HepG2 (cell line): ENCODE measurements around the gene IQGAP2. TPM values are rescaled to one million over a fixed set of nuclear protein-coding genes. Genes with fewer than 3 reads are reported as not detected.

Source experiments
- ATAC-seq: fragments of 200-7000 bp; cut with Tn5 transposase; 3 replicates; pipeline ENCODE4 v1.9.1; 2020; ENCODE audit warnings: mild to moderate bottlenecking, moderate library complexity
- BruUV-seq: library from RNA; stranded (reverse); fragments of 400-500 nt; replicated peaks from 2 replicates; lab custom pipeline; 2021; lab: Mats Ljungman, UMichigan
- CTCF ChIA-PET: fragments of 300-600 bp; formaldehyde crosslinking; extraction: SDS; loops from one replicate; lab custom pipeline; 2021; ENCODE audit warnings: low total read pairs, inconsistent platforms, low intra/inter-chr PET ratio; lab: Yijun Ruan, JAX
- POLR2A ChIA-PET: fragments of 350-600 bp; sonication (Branson Sonifier 250); formaldehyde crosslinking; loops from one replicate; lab custom pipeline; 2020; ENCODE audit warnings: antibody characterized with exemption, inconsistent platforms; lab: Yijun Ruan, JAX
- DNase-seq: peaks from one replicate; pipeline ENCODE4 v3.0.0-alpha.2; 2015; ENCODE audit warnings: low spot score
- FAIRE-seq: peaks from 3 replicates; lab custom pipeline; 2011; peaks lifted over from hg19 to GRCh38; lab: Jason Lieb, UNC
- H2AFZ ChIP-seq: one replicate; pipeline ENCODE4 v1.6.1; 2011; ENCODE audit warnings: low read length, inconsistent platforms
- H3K27ac ChIP-seq: fragments of 300-600 bp; 3 replicates; pipeline ENCODE4 v1.8.0; 2011; ENCODE audit warnings: mixed run types, mild to moderate bottlenecking, mixed read lengths, low read length, inconsistent platforms; ENCODE audit not compliant: insufficient read depth; ENCODE audit errors: extremely low read length
- H3K27me3 ChIP-seq, 2 experiments: fragments of 200-600 bp in 1 of 2; 2 replicates in 1 of 2; 3 replicates in 1 of 2; pipeline versions ENCODE4 v1.6.0 to v1.8.0; 2011; ENCODE audit warnings: low read length in 2 of 2, mild to moderate bottlenecking in 2 of 2, moderate library complexity in 2 of 2, inconsistent platforms in 1 of 2; ENCODE audit not compliant: insufficient read depth in 2 of 2, control insufficient read depth in 1 of 2
- H3K36me3 ChIP-seq, 2 experiments: fragments of 200-600 bp in 1 of 2; replicated peaks in 1 of 2; 2 replicates in 1 of 2; 3 replicates in 1 of 2; pipeline versions ENCODE4 v1.5.1 to v1.8.0; 2011; ENCODE audit warnings: low read length in 2 of 2, inconsistent platforms in 1 of 2; ENCODE audit not compliant: insufficient read depth in 2 of 2, control insufficient read depth in 1 of 2
- H3K4me1 ChIP-seq: 2 replicates; pipeline ENCODE4 v1.5.1; 2012; ENCODE audit warnings: low read length, inconsistent platforms; ENCODE audit not compliant: insufficient read depth
- H3K4me2 ChIP-seq: 2 replicates; pipeline ENCODE4 v1.6.0; 2011; ENCODE audit warnings: low read depth, low read length, inconsistent platforms
- H3K4me3 ChIP-seq, 3 experiments: fragments of 200-600 bp in 1 of 3; sonication (generic), shearing (Covaris generic) in 1 of 3; replicated peaks in 1 of 3; 2 replicates each; pipeline ENCODE4 v1.5.1; 2011 to 2016; ENCODE audit warnings: low read length in 3 of 3, inconsistent platforms in 2 of 3, low read depth in 2 of 3, mild to moderate bottlenecking in 2 of 3, control low read depth in 1 of 3, mixed read lengths in 1 of 3; ENCODE audit not compliant: insufficient read depth in 1 of 3
- H3K79me2 ChIP-seq: one replicate; pipeline ENCODE4 v1.6.1; 2011; ENCODE audit warnings: low read length, inconsistent platforms; ENCODE audit not compliant: insufficient read depth
- H3K9ac ChIP-seq: 2 replicates; pipeline ENCODE4 v1.6.0; 2011; ENCODE audit warnings: mild to moderate bottlenecking, low read depth, low read length, inconsistent platforms; ENCODE audit not compliant: insufficient read depth
- H3K9me3 ChIP-seq: 2 replicates; pipeline ENCODE4 v1.5.1; 2012; ENCODE audit warnings: mild to moderate bottlenecking, low read length
- H4K20me1 ChIP-seq: 2 replicates; pipeline ENCODE4 v1.6.0; 2011; ENCODE audit warnings: inconsistent platforms, mild to moderate bottlenecking, low read length, moderate library complexity; ENCODE audit not compliant: insufficient read depth
- GZF1 ChIP-seq: sonication (generic); formaldehyde crosslinking; IDR thresholded peaks from 2 replicates; pipeline ENCODE4 v1.5.1; 2020; ENCODE audit warnings: mild to moderate bottlenecking, missing genetic modification reagents
- PRDM15 ChIP-seq: sonication (generic); formaldehyde crosslinking; IDR thresholded peaks from 2 replicates; pipeline ENCODE4 v1.4.0; 2020; ENCODE audit warnings: missing genetic modification reagents
- SNAPC2 ChIP-seq: sonication (generic); formaldehyde crosslinking; IDR thresholded peaks from 2 replicates; pipeline ENCODE4 v1.8.1; 2022; ENCODE audit warnings: mild to moderate bottlenecking, missing genetic modification reagents
- ZNF740 ChIP-seq: sonication (generic); formaldehyde crosslinking; IDR thresholded peaks from 2 replicates; pipeline ENCODE4 v1.4.0; 2020; ENCODE audit warnings: missing genetic modification reagents
- ZNF781 ChIP-seq: sonication (generic); formaldehyde crosslinking; IDR thresholded peaks from 2 replicates; pipeline ENCODE4 v1.5.1; 2020; ENCODE audit warnings: borderline replicate concordance, mild to moderate bottlenecking, missing genetic modification reagents; ENCODE audit errors: not compliant biosample characterization
- WGBS: methylation state at CpG from one replicate; pipeline ENCODE4 v1.1.6; 2017; ENCODE audit warnings: low lambda C conversion rate; 5-methylcytosine and 5-hydroxymethylcytosine counted together
- in situ Hi-C: cut with HindIII; loops from 2 replicates; pipeline ENCODE4 v1.10.0; 2017; ENCODE audit warnings: low pct_unique_long_range_greater_than_20kb; ENCODE audit not compliant: extremely low pct_ligation_motif_present
- intact Hi-C: fragments of 100-400 bp; cut with micrococcal nuclease; formaldehyde crosslinking; loops from one replicate; pipeline ENCODE4 v1.10.0; 2022; ENCODE audit not compliant: unreplicated experiment
- polyA plus RNA-seq, 8 experiments: library from polyadenylated mRNA; depleted of rRNA in 3 of 8; stranded (reverse) in 7 of 8; unstranded in 1 of 8; fragments of >200 nt; fragmentation: Illumina TruSeq in 4 of 8; extraction: Trizol in 4 of 8; gene quantifications; 2 replicates each; pipeline versions ENCODE4 v1.2.1 to v1.2.3, GENCODE V29; 2011 to 2016; ENCODE audit warnings: low read depth in 4 of 8, missing spikeins in 1 of 8, mixed read lengths in 1 of 8; ENCODE audit not compliant: insufficient read depth in 1 of 8
- total RNA-seq, 5 experiments: library from RNA; depleted of rRNA; stranded (reverse); fragments of >200 nt; fragmentation: Illumina TruSeq; extraction: Trizol; gene quantifications; 2 replicates each; pipeline ENCODE4 v1.2.3, GENCODE V29; 2016; ENCODE audit warnings: low read depth in 1 of 5
- TF ChIP-seq, protein P1 (sequence below): sonication (generic); formaldehyde crosslinking; IDR thresholded peaks from 2 replicates; pipeline ENCODE4 v1.4.0; 2020; ENCODE audit warnings: missing genetic modification reagents
- TF ChIP-seq, protein P2 (sequence below): IDR thresholded peaks from 2 replicates; pipeline ENCODE4 v1.6.1; 2012; ENCODE audit warnings: low read depth, low read length, improper control_type of control experiment

Gene IQGAP2
- total and polyA plus RNA-seq, 2 of the 13 experiments (the other 11 are each of a cell fraction or from before 2014, with no cell fraction given) = 35.2 to 83.3 TPM

GRCh38 chr5:76675364-76675763, 272.3 kb downstream of the IQGAP2 start:
- ChIA-PET POLR2A (no interaction called here), CTCF (no interaction called here)
- no peaks in the 10 kb centered on the region for H4K20me1 ChIP-seq
- H3K4me3 ChIP-seq = no peak overlapping the region
- H3K9ac ChIP-seq = no peak overlapping the region
- WGBS = 100% methylated on average over 1 of the region's 1 CpG
- no peak overlapping the region for H2AFZ ChIP-seq
- no peak for FAIRE-seq
- H3K9me3 ChIP-seq = no peaks in the 10 kb centered on the region
- in situ Hi-C loops = no loop called here
- peaks cover 7 to 39% of the 10 kb centered on the region in 2 experiments for H3K36me3 ChIP-seq
- no peaks in the 10 kb centered on the region for H3K27me3 ChIP-seq
- H3K4me1 ChIP-seq = peaks cover 24% of the 10 kb centered on the region
- H3K4me2 ChIP-seq = no peak overlapping the region
- ATAC-seq = no peak
- intact Hi-C loops = no loop called here
- TF ChIP-seq, protein P1, sequence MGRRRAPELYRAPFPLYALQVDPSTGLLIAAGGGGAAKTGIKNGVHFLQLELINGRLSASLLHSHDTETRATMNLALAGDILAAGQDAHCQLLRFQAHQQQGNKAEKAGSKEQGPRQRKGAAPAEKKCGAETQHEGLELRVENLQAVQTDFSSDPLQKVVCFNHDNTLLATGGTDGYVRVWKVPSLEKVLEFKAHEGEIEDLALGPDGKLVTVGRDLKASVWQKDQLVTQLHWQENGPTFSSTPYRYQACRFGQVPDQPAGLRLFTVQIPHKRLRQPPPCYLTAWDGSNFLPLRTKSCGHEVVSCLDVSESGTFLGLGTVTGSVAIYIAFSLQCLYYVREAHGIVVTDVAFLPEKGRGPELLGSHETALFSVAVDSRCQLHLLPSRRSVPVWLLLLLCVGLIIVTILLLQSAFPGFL = no peak
- TF ChIP-seq GZF1 (CRISPR knock-in tag) = no peak
- TF ChIP-seq, protein P2, sequence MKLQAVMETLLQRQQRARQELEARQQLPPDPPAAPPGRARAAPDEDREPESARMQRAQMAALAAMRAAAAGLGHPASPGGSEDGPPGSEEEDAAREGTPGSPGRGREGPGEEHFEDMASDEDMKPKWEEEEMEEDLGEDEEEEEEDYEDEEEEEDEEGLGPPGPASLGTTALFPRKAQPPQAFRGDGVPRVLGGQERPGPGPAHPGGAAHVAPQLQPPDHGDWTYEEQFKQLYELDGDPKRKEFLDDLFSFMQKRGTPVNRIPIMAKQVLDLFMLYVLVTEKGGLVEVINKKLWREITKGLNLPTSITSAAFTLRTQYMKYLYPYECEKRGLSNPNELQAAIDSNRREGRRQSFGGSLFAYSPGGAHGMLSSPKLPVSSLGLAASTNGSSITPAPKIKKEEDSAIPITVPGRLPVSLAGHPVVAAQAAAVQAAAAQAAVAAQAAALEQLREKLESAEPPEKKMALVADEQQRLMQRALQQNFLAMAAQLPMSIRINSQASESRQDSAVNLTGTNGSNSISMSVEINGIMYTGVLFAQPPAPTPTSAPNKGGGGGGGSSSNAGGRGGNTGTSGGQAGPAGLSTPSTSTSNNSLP = no peak
- TF ChIP-seq, all 625 proteins: peak for 0
- H3K79me2 ChIP-seq = no peaks in the 10 kb centered on the region
- no peak for DNase-seq
- no TSS peak for BruUV-seq
- no peak overlapping the region for H3K27ac ChIP-seq

- Histone ChIP-seq H3K4me3 (no peak overlapping the region), H3K4me1 (peaks cover 8% of the 10 kb centered on the region), H3K27ac (no peak overlapping the region), H3K9me3 (no peaks in the 10 kb centered on the region), H2AFZ (no peak overlapping the region), H3K9ac (no peak overlapping the region), H3K79me2 (no peaks in the 10 kb centered on the region), H3K36me3 (peaks cover 5 to 25% of the 10 kb centered on the region in 2 experiments; a peak in 4 of 5 replicates), H4K20me1 (no peaks in the 10 kb centered on the region), H3K27me3 (no peaks in the 10 kb centered on the region), H3K4me2 (no peak overlapping the region)
- ATAC-seq (no peak), DNase-seq (no peak), FAIRE-seq (no peak)
- intact Hi-C loops = no loop called here
- ChIA-PET CTCF (no interaction called here), POLR2A (no interaction called here)
- WGBS = 94% methylated on average over 8 of the region's 8 CpGs
- no TSS peak for BruUV-seq
- in situ Hi-C loops = no loop called here
- TF ChIP-seq ZNF740 (no peak), PRDM15 (no peak), ZNF781 (CRISPR knock-in tag) (no peak), SNAPC2 (CRISPR knock-in tag) (no peak)
Observed at GRCh38 chr5:76677849-76678472, 274.9 kb downstream of the IQGAP2 start.
